HG03135 (cell line): ENCODE data around the gene WEE2.
"Not testable (repeated sequence)": the region's sequence is repeated elsewhere in the genome, so short reads cannot be mapped to it uniquely, and the experiment has no call there.

Experiments used
- ATAC-seq: cut with Tn5 transposase; IDR thresholded peaks from one replicate; pipeline ENCODE4 v1.9.1; 2021; ENCODE audit warnings: mild to moderate bottlenecking, moderate library complexity; ENCODE audit not compliant: unreplicated experiment

The WEE2 gene

DNA sequence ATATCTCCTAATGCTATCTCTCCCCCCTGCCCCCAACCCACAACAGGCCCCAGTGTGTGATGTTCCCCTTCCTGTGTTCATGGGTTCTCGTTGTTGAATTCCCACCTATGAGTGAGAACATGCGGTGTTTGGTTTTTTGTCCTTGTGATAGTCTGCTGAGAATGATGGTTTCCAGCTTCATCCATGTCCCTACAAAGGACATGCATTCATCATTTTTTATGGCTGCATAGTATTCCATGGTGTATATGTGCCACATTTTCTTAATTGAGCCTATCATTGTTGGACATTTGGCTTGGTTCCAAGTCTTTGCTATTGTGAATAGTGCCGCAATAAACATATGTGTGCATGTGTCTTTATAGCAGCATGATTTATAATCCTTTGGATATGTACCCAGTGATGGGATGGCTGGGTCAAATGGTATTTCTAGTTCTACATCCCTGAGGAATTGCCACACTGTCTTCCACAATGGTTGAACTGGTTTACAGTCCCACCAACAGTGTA, 62.0 kb downstream of the WEE2 start:
- ATAC-seq = not testable (repeated sequence)

DNA sequence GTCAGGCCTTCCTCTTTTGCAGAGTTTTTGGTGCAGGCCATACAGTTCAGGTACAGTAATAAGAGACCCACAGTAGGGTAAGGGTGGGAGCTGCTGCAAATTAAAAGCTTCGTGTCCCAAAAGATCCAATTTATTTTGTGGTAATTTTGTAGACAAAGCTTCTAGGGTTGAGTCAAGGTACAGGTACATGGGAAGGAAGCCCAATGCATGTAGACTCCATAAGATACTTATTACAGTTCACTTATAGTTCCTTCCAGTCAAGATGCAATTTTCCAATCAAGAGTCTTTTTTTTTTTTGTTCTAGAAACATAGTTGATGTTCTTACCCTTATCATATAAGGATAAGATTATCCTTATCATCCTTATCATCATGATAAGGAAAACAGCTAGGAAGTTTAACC, 68.2 kb downstream of the WEE2 start, which contains the start of gene TAS2R4:
TAS2R4 (plus strand) TSS at position 301 of the 400 bp plus-strand sequence. CDS start 1,815 bp downstream, outside the sequence.
- no peak for ATAC-seq
